IPS-15b (cell line): ENCODE data around the gene ZNF821.
"Not testable (repeated sequence)": the region's sequence is repeated elsewhere in the genome, so short reads cannot be mapped to it uniquely, and the experiment has no call there.

ENCODE experiments used
- H3K27me3 ChIP-seq: one replicate; pipeline ENCODE4 v1.6.1; 2013; ENCODE audit warnings: low read length; ENCODE audit not compliant: control insufficient read depth, insufficient read depth
- H3K36me3 ChIP-seq: one replicate; pipeline ENCODE4 v1.6.1; 2013; ENCODE audit warnings: low read length; ENCODE audit not compliant: control insufficient read depth, insufficient read depth
- H3K4me1 ChIP-seq: one replicate; pipeline ENCODE4 v1.6.1; 2013; ENCODE audit warnings: mild to moderate bottlenecking, low read length; ENCODE audit not compliant: control insufficient read depth, insufficient read depth
- H3K4me3 ChIP-seq: one replicate; pipeline ENCODE4 v1.5.1; 2013; ENCODE audit warnings: low read depth, low read length
- H3K9ac ChIP-seq: one replicate; pipeline ENCODE4 v1.6.1; 2013; ENCODE audit warnings: low read depth, mild to moderate bottlenecking, low read length
- H3K9me3 ChIP-seq: one replicate; pipeline ENCODE4 v1.6.1; 2013; ENCODE audit warnings: mild to moderate bottlenecking, low read length; ENCODE audit not compliant: control insufficient read depth, insufficient read depth

The ZNF821 gene

DNA sequence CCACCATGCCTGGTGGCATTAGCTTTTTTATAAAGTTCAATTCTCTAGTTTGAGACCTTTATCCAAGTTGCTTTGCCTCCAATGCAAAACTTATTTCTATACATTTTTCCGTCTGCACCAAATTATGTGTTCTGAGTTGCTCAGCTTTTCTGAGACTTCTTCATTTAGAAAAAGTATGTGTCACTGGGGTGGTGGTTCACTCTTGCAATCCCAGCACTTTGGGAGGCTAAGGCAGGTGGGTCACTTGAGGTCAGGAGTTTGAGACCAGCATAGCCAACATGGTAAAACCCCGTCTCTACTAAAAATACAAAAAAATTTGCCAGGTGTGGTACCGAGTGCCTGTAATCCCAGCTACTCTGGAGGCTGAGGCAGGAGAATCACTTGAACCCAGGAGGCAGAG is 52.3 kb downstream of the ZNF821 start:
- H3K4me1 ChIP-seq, H3K9me3 ChIP-seq, H3K4me3 ChIP-seq, H3K36me3 ChIP-seq, H3K27me3 ChIP-seq, H3K9ac ChIP-seq: not testable (repeated sequence)

DNA sequence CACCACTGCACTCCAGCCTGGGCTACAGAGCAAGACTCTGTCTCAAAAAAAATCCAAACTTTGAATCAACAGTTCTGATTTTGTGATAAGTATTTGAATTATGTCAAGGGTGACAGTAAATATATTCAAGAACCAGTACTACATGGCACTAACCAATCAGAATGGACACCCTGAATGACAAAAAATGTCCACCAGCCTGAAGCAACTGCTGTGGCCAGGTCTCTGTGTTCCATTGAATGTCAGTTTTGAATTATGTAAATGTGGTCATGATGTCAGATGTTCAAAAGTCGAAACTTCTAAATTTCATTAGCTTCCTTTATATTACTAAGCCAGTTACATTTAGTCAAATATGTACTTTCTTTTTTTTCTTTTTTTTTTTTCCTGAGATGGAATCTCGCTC is 53.6 kb downstream of the ZNF821 start:
- no peaks in the 10 kb centered on the region for H3K4me1 ChIP-seq
- H3K27me3 ChIP-seq: no peaks in the 10 kb centered on the region
- H3K4me3 ChIP-seq: no peak overlapping the region
- H3K9me3 ChIP-seq: no peaks in the 10 kb centered on the region
- H3K36me3 ChIP-seq: no peaks in the 10 kb centered on the region
- H3K9ac ChIP-seq: no peak overlapping the region

- Histone ChIP-seq H3K4me1 (no peaks in the 10 kb centered on the region), H3K9me3 (no peaks in the 10 kb centered on the region), H3K9ac (no peak overlapping the region), H3K36me3 (no peaks in the 10 kb centered on the region), H3K27me3 (no peaks in the 10 kb centered on the region), H3K4me3 (no peak overlapping the region)
Measured at GRCh38 chr16:71826533-71827017, 57.4 kb downstream of the ZNF821 start.

GRCh38 chr16:71817155-71817500 is 66.9 kb downstream of the ZNF821 start:
- H3K9ac ChIP-seq, H3K4me1 ChIP-seq, H3K9me3 ChIP-seq, H3K27me3 ChIP-seq, H3K36me3 ChIP-seq, H3K4me3 ChIP-seq: not testable (repeated sequence)

DNA sequence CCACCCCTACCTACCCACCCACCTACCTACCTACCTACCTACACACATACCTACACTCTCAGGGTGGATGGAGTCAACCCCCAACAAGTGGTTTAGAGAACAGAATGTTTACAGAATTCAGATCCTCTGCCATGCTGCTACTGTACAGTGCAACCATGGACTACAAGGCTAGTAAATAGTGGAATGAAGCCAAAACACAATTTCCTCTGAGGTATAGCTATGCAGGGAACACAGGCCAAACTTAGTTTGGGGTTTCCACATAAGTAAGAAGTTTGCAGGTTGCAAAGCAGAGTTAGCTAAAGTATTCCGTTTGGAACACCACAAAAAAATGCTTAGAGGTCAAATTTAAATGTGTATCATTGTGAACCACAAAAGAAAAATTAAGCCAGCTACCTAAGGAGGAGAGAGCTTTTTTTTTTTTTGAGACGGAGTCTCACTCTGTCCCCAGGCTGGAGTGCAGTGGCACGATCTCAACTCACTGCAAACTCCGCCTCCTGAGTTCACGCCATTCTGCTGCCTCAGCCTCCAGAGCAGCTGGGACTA is 72.7 kb downstream of the ZNF821 start:
- Histone ChIP-seq H3K4me1 (no peaks in the 10 kb centered on the region), H3K36me3 (no peaks in the 10 kb centered on the region), H3K4me3 (no peak overlapping the region), H3K9me3 (no peaks in the 10 kb centered on the region), H3K9ac (no peak overlapping the region), H3K27me3 (no peaks in the 10 kb centered on the region)

DNA sequence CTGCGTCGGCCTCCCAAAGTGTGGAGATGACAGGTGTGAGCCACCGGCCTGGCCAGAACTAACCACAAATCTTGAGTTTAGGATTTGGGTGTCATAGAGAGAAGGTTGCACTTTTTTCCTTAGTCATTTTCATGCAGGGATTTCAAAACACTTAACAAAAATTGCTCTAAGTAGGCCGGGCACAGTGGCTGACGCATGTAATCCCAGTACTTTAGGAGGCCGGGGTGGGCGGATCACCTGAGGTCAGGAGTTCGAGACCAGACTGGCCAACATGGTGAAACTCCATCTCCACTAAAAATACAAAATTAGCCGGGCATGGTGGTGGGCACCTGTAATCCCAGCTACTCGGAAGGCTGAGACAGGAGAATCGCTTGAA is 73.8 kb downstream of the ZNF821 start:
- not testable (repeated sequence) for H3K4me3 ChIP-seq, H3K9ac ChIP-seq, H3K27me3 ChIP-seq, H3K36me3 ChIP-seq, H3K4me1 ChIP-seq, H3K9me3 ChIP-seq
